Common myeloid progenitor, CD34-positive (primary cell): ENCODE results near the gene WSCD2.

Source experiments
- CTCF ChIA-PET: fragments of 350-600 bp; sonication (Branson Sonifier 250); formaldehyde crosslinking; loops from one replicate; lab custom pipeline; 2021; ENCODE audit warnings: antibody characterized with exemption; lab: Charles Lee
- POLR2A ChIA-PET: fragments of 350-600 bp; sonication (Branson Sonifier 250); formaldehyde crosslinking; loops from one replicate; lab custom pipeline; 2021; ENCODE audit warnings: antibody characterized with exemption; lab: Charles Lee
- DNase-seq, 3 donors: peaks; one replicate each; pipeline versions ENCODE4 v3.0.0 to v3.0.0-alpha.2; 2013
- H3K27ac ChIP-seq, 2 experiments: 1 replicate in 1 of 2; 2 replicates in 1 of 2; pipeline ENCODE4 v1.7.0; 2013; ENCODE audit warnings: inconsistent platforms in 2 of 2, low read length in 2 of 2, mild to moderate bottlenecking in 2 of 2, low read depth in 1 of 2, moderate library complexity in 1 of 2; ENCODE audit not compliant: severe bottlenecking in 2 of 2, insufficient read depth in 1 of 2, poor library complexity in 1 of 2
- H3K27me3 ChIP-seq, 5 experiments: replicated peaks in 2 of 5; 1 replicate in 3 of 5; 2 replicates in 2 of 5; pipeline versions ENCODE4 v1.6.1 to v1.7.0; 2013; ENCODE audit warnings: low read length in 4 of 5, mild to moderate bottlenecking in 2 of 5, moderate library complexity in 2 of 5, inconsistent platforms in 1 of 5; ENCODE audit not compliant: insufficient read depth in 5 of 5, control insufficient read depth in 4 of 5
- H3K36me3 ChIP-seq, 4 experiments: 1 replicate in 2 of 4; 2 replicates in 2 of 4; pipeline versions ENCODE4 v1.6.1 to v1.7.0; 2013; ENCODE audit warnings: low read length in 3 of 4, control low read depth in 1 of 4, mild to moderate bottlenecking in 1 of 4; ENCODE audit not compliant: control insufficient read depth in 4 of 4, insufficient read depth in 4 of 4
- H3K4me1 ChIP-seq, 4 experiments: 1 replicate in 3 of 4; 2 replicates in 1 of 4; pipeline versions ENCODE4 v1.6.1 to v1.7.1; 2013; ENCODE audit warnings: low read length in 3 of 4, mild to moderate bottlenecking in 3 of 4, control low read depth in 1 of 4, inconsistent platforms in 1 of 4, moderate library complexity in 1 of 4; ENCODE audit not compliant: control insufficient read depth in 4 of 4, insufficient read depth in 4 of 4; ENCODE audit errors: control extremely low read depth in 1 of 4
- H3K4me3 ChIP-seq, 7 experiments: 1 replicate in 4 of 7; 2 replicates in 3 of 7; pipeline versions ENCODE4 v1.5.1 to v1.7.0; 2013; ENCODE audit warnings: mild to moderate bottlenecking in 7 of 7, low read length in 6 of 7, moderate library complexity in 6 of 7, inconsistent platforms in 2 of 7, low read depth in 2 of 7, control low read depth in 1 of 7; ENCODE audit not compliant: insufficient read depth in 4 of 7, control insufficient read depth in 1 of 7; ENCODE audit errors: extremely low read depth in 1 of 7
- H3K9me3 ChIP-seq, 5 experiments: 1 replicate in 4 of 5; 2 replicates in 1 of 5; pipeline versions ENCODE4 v1.6.1 to v1.7.1; 2013; ENCODE audit warnings: low read length in 4 of 5, mild to moderate bottlenecking in 2 of 5, inconsistent platforms in 1 of 5, low read depth in 1 of 5, moderate library complexity in 1 of 5; ENCODE audit not compliant: control insufficient read depth in 4 of 5, insufficient read depth in 2 of 5; ENCODE audit errors: control extremely low read depth in 1 of 5
- WGBS: methylation state at CpG from one replicate; pipeline ENCODE4 v1.1.5; 2013; ENCODE audit not compliant: insufficient coverage; 5-methylcytosine and 5-hydroxymethylcytosine counted together

WSCD2 gene

GRCh38 chr12:108260039-108260438, 131.0 kb downstream of the WSCD2 start:
- POLR2A ChIA-PET: no interaction called here
- Histone ChIP-seq H3K9me3 (peaks cover 7 to 34% (median 9%) of the 10 kb centered on the region in 5 experiments), H3K36me3 (no peaks in the 10 kb centered on the region), H3K27me3 (peaks cover 0 to 2% (median 0%) of the 10 kb centered on the region in 5 experiments), H3K4me1 (no peaks in the 10 kb centered on the region), H3K4me3 (no peak overlapping the region), H3K27ac (no peak overlapping the region)
- 100% methylated on average over 1 of the region's 3 CpGs for WGBS
- DNase-seq: no peak
- CTCF ChIA-PET: no interaction called here

GRCh38 chr12:108260969-108261368, 131.9 kb downstream of the WSCD2 start:
- Histone ChIP-seq H3K27ac (no peak overlapping the region), H3K36me3 (no peaks in the 10 kb centered on the region), H3K4me3 (no peak overlapping the region), H3K4me1 (no peaks in the 10 kb centered on the region), H3K9me3 (peaks cover 7 to 34% (median 9%) of the 10 kb centered on the region in 5 experiments), H3K27me3 (peaks cover 0 to 2% (median 0%) of the 10 kb centered on the region in 5 experiments)
- DNase-seq: no peak
- CTCF ChIA-PET: interaction anchor here (0.6 to 1.0 kb wide), 2 partner anchors 9 to 564 kb away, joined by 3 to 4 read pairs; no protein-coding TSS in a partner anchor
- POLR2A ChIA-PET: no interaction called here

- Histone ChIP-seq H3K4me1 (peaks cover 0 to 17% (median 8%) of the 10 kb centered on the region in 4 experiments), H3K27ac (no peak overlapping the region), H3K27me3 (peaks cover 0 to 2% (median 0%) of the 10 kb centered on the region in 5 experiments), H3K4me3 (no peak overlapping the region), H3K36me3 (no peaks in the 10 kb centered on the region), H3K9me3 (peaks cover 4 to 21% (median 9%) of the 10 kb centered on the region in 5 experiments)
- POLR2A ChIA-PET: interaction anchor here (0.7 kb wide), 1 partner anchor 39 kb away, joined by 3 read pairs; no protein-coding TSS in a partner anchor
- CTCF ChIA-PET: interaction anchor here (1.7 kb wide), 2 partner anchors 18 to 25 kb away, joined by 3 to 4 read pairs; no protein-coding TSS in a partner anchor
- no CpG with 5 or more reads among the region's 1 CpG for WGBS
- no peak for DNase-seq
These were observed 136.4 kb downstream of the WSCD2 start for GRCh38 chr12:108265505-108265904.

- no peak overlapping the region for H3K4me3 ChIP-seq
- no peak overlapping the region for H3K27ac ChIP-seq
- POLR2A ChIA-PET: no interaction called here
- peaks cover 4 to 15% (median 7%) of the 10 kb centered on the region in 5 experiments for H3K9me3 ChIP-seq
- peaks cover 0 to 20% (median 11%) of the 10 kb centered on the region in 4 experiments for H3K4me1 ChIP-seq
- WGBS: 83% methylated on average over 1 of the region's 1 CpG
- DNase-seq: no peak
- no peaks in the 10 kb centered on the region for H3K36me3 ChIP-seq
- peaks cover 0 to 2% (median 0%) of the 10 kb centered on the region in 5 experiments for H3K27me3 ChIP-seq
- CTCF ChIA-PET: interaction anchor here (1.7 kb wide), 2 partner anchors 19 to 25 kb away, joined by 3 to 4 read pairs; no protein-coding TSS in a partner anchor
These were observed 137.0 kb downstream of the WSCD2 start for GRCh38 chr12:108266131-108266530.

GRCh38 chr12:108267450-108267849, 138.4 kb downstream of the WSCD2 start:
- peaks cover 0 to 3% (median under 1%) of the 10 kb centered on the region in 5 experiments for H3K9me3 ChIP-seq
- POLR2A ChIA-PET: no interaction called here

GRCh38 chr12:108268397-108268796, 139.3 kb downstream of the WSCD2 start:
- ChIA-PET POLR2A (interaction anchor here (0.6 kb wide), 1 partner anchor 8 kb away, joined by 3 read pairs; no protein-coding TSS in a partner anchor), CTCF (interaction anchor here (1.3 to 1.8 kb wide), 2 partner anchors 34 to 68 kb away, joined by 4 read pairs; no protein-coding TSS in a partner anchor)
- H3K27me3 ChIP-seq: no peaks in the 10 kb centered on the region
- no peak for DNase-seq
- H3K4me3 ChIP-seq: no peak overlapping the region
- no peak overlapping the region for H3K27ac ChIP-seq
- H3K9me3 ChIP-seq: peaks cover 0 to 2% (median 0%) of the 10 kb centered on the region in 5 experiments
- H3K4me1 ChIP-seq: peaks cover 0 to 20% (median 11%) of the 10 kb centered on the region in 4 experiments
- no peaks in the 10 kb centered on the region for H3K36me3 ChIP-seq
- WGBS: 0% methylated on average over 1 of the region's 1 CpG

More at GRCh38 chr12:108267450-108267849, 138.4 kb downstream of the WSCD2 start:
- peaks cover 0 to 20% (median 11%) of the 10 kb centered on the region in 4 experiments for H3K4me1 ChIP-seq
- 100% methylated on average over 2 of the region's 4 CpGs for WGBS
- no peak for DNase-seq
- no peaks in the 10 kb centered on the region for H3K36me3 ChIP-seq
- H3K4me3 ChIP-seq: no peak overlapping the region
- CTCF ChIA-PET: interaction anchor here (0.9 to 1.8 kb wide), 4 partner anchors 20 to 69 kb away, joined by 3 to 4 read pairs (median 4); no protein-coding TSS in a partner anchor
- peaks cover 0 to 2% (median 0%) of the 10 kb centered on the region in 5 experiments for H3K27me3 ChIP-seq
- H3K27ac ChIP-seq: no peak overlapping the region

GRCh38 chr12:108269224-108269623, 140.1 kb downstream of the WSCD2 start:
- Histone ChIP-seq H3K36me3 (no peaks in the 10 kb centered on the region), H3K4me3 (no peak overlapping the region), H3K9me3 (peaks cover 0 to 2% (median 0%) of the 10 kb centered on the region in 5 experiments), H3K4me1 (peaks cover 0 to 20% (median 11%) of the 10 kb centered on the region in 4 experiments), H3K27me3 (no peaks in the 10 kb centered on the region), H3K27ac (no peak overlapping the region)
- ChIA-PET POLR2A (no interaction called here), CTCF (interaction anchor here (1.1 to 1.9 kb wide), 6 partner anchors 8 to 188 kb away, joined by 3 to 6 read pairs (median 4); no protein-coding TSS in a partner anchor)
- WGBS: 100% methylated on average over 1 of the region's 1 CpG
- DNase-seq: no peak
